ENCODE data around the gene ENAM. TPM values are rescaled to one million over a fixed set of nuclear protein-coding genes. Genes with fewer than 3 reads are reported as not detected.
"Not testable (repeated sequence)": the region's sequence is repeated elsewhere in the genome, so short reads cannot be mapped to it uniquely, and the experiment has no call there.

The ENAM gene
- total RNA-seq, 1 donor from 2014 or later = 0.05 TPM

DNA sequence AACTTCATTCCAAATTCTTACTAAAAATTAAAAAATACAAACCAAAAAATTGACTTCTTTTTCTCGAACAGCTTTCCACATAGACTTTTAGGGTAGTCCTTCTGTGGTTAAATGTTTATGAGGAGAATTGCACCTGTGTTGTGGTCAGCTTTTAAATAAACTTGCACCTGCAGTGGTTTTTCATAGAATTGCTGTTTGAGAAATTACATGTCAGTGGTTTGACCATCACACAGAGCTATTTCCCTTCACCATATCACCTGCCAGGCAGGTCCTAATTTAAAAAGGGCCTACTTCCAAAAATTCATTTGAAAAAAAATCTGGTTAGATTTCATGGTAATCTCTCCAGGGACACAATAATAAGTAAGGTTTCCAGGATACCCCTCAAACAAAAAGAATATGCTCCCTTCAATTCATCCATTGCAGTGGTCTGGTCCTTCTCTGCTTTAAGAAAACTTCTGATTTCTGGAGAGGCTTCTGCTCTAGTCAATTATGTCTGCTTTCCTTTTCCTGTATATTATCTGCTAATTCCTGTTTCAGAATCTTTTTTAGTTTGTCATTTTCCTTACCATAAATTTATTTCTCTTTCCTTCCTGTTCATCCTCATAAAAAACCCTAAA, 49.9 kb downstream of the ENAM start:
- DNase-seq (ENCODE audit: low spot score) = no peak

DNA sequence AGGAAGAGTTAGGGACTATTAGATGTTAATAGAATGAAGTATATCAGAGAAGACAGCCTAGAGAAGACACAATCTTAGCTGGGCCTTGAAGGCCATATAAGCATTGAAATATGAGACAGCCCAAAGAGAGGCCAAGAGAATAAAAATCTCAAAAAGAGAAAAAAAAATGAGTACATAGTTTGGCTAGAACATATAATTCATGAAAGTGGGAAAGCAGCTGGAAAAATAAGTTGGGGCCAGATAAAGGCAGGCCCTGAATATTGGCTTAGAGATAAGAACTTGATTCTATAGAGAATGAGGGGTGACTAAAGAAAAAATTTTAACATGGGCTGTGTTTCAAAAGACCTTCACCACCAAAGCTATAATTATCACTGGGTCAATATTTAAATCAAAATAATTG, 52.4 kb downstream of the ENAM start:
- DNase-seq (ENCODE audit: low spot score) = no peak

DNA sequence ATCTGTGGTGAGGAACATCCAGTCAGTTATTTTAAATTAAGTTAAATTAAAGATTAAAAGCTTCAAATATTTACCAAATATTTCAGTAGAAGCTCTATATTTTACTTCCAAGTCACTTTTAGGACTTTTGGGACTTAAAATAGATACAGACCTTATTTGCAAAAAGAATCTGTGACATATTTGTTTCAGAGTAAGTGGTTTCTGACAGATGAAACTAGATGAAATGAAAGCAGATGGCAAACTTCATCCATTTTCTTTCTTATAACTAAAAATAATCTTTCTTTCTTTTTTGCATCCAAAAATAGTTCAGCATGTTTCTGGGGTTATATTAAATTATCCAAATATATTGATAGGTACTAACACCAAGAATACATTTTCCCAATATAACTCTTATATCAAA, 53.2 kb downstream of the ENAM start:
- no peak for DNase-seq (ENCODE audit: low spot score)

DNA sequence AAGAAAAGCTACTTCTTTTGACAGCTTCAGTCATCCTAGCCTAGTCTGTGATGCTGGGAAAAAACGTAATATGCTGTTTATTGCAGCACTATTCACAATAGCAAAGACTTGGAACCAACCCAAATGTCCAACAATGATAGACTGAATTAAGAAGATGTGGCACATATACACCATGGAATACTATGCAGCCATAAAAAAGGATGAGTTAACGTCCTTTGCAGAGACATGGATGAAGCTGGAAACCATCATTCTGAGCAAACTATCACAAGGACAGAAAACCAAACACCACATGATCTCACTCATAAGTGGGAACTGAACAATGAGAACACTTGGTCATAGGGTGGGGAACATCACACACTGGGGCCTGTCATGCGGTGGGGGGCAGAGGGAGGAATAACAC, 53.6 kb downstream of the ENAM start:
- not testable (repeated sequence) for DNase-seq (ENCODE audit: low spot score)

DNA sequence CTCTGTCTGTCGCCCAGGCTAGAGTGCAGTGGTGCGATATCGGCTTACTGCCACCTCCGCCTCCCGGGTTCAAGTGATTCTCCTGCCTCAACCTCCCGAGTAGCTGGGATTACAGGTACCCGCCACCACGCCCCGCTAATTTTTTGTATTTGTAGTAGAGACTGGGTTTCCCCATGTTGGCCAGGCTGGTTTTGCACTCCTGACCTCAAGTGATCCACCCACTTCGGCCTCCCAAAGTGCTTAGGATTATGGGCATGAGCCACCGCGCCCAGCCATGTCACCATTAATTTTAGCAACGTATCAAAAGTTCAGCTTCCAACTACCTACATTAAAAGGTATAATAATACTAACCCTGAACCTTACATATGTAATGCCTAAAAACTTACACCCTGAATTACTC, 58.8 kb downstream of the ENAM start:
- DNase-seq (ENCODE audit: low spot score) = no peak

DNA sequence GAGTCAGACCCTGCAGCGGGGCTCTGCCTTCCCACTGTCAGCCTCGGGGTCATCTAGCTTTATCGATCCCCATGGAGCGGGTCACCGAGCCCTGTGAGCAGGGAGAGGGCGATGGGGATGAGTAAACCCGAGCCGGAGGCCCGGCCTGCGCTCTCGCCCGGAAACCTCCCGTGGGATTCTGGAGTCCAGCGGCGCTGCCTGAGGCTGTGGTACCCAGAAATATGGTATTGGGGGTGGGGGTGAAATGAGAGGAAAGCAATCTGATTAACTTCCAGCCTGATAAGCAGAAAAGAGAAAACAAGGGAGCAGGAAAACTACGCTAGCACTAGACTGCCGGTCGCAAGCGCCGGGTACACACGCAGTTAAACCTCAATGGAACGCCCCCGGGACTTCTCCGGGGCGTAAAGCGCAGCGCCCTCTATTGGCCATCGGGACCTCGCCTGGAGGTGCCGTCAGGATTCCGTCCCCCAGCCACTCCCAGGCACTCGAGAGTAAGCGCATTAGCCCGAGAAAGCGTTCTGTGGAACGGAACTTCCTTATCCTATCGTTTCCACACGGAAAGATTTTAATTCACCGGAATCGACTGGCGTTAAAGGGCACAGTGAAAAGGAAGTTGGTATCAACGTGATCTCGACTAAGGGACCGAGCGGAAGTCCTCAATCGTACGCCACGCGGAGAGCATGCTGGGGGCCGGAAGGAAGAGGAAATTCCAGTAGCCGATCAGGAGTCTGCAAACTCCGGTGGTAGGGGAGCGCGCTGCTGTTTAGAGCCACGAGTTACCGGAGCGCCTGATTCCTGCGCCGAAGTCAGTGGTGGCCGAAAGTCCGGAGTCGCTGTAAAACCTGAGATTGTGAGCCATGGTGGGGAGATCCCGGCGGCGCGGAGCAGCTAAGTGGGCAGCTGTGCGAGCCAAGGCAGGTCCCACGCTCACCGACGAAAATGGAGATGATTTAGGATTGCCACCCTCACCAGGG, 59.6 kb downstream of the ENAM start, which contains the start of gene UTP3:
TSS of gene UTP3 (plus strand) at position 712 of the 974 bp plus-strand sequence. CDS start at position 858, 146 bp downstream.
- peak; percentile 97 for DNase-seq (ENCODE audit: low spot score)

DNA sequence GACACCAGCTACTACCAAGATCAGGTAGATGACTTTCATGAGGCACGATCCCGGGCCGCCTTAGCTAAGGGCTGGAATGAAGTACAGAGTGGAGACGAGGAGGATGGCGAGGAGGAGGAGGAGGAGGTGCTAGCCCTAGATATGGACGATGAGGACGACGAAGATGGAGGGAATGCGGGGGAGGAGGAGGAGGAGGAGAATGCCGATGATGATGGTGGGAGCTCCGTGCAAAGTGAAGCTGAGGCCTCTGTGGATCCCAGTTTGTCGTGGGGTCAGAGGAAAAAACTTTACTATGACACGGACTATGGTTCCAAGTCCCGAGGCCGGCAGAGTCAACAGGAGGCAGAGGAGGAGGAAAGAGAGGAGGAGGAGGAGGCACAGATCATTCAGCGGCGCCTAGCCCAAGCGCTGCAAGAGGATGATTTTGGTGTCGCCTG, 60.3 kb downstream of the ENAM start:
- DNase-seq (ENCODE audit: low spot score) = no peak

DNA sequence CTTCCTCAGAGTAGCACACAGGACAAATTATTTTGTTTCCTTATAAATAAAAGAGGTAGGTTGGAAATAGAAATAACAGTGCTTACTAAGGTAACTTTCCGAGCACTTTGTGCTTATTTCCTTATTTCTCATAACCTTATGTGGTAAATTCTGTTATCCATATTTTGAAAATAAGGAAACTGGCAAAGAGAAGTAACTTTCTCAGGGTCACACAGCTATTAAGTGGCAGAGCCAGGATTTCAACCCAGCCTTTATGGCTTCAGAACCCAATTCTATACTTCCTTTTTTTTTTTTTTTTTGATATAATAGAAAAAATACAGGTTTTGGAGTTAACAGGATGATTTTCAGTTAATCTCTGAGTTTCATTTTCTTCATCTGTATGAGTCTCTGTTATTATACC, 63.1 kb downstream of the ENAM start:
- DNase-seq (ENCODE audit: low spot score) = no peak

DNA sequence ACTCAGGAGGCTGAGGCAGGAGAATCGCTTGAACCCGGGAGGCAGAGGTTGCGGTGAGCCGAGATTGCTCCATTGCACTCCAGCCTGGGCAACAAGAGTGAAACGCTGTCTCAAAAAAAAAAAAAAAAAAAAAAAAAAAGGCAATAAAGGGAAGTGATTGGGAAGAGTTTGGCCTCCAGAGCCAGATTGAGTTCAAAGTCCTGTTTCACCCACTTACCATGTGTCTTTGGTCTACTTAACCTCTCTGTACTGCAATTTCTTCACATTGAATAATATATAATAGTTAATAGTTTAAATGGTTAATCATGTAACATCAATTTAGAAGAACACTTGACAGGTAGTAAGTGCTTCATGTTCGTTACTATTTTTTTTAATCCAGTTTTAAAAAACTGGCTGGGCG, 66.1 kb downstream of the ENAM start:
- DNase-seq (ENCODE audit: low spot score) = not testable (repeated sequence)

Other genes with a start within 250 kb of the ENAM start
- not detected for gene SMR3B, start 245.6 kb upstream of the ENAM start, total RNA-seq
- gene OPRPN, start 230.8 kb upstream of the ENAM start, total RNA-seq = not detected
- not detected for gene MUC7, start 156.5 kb upstream of the ENAM start, total RNA-seq
- not detected for gene AMTN, start 110.2 kb upstream of the ENAM start, total RNA-seq
- not detected for gene AMBN, start 36.5 kb upstream of the ENAM start, total RNA-seq
- gene JCHAIN, start 37.8 kb downstream of the ENAM start, total RNA-seq = 374 TPM
- gene UTP3, start 59.8 kb downstream of the ENAM start, total RNA-seq = 26.0 TPM
- gene RUFY3, start 93.2 kb downstream of the ENAM start, total RNA-seq = 89.2 TPM
- gene GRSF1, start 211.1 kb downstream of the ENAM start, total RNA-seq = 72.4 TPM